ENCODE measurements around the gene KCTD16.

- TF ChIP-seq CTCF (IDR thresholded peaks at IDR 0.05; ENCODE audit: insufficient read depth, low read depth, low read length): no peak
- TF ChIP-seq EZH2 (IDR thresholded peaks at IDR 0.05; ENCODE audit: insufficient read depth, low read length): no peak
Measured at GRCh38 chr5:144433893-144434292, 263.2 kb downstream of the KCTD16 start.
